ENCODE data around the gene AGTRAP.

The AGTRAP gene

DNA sequence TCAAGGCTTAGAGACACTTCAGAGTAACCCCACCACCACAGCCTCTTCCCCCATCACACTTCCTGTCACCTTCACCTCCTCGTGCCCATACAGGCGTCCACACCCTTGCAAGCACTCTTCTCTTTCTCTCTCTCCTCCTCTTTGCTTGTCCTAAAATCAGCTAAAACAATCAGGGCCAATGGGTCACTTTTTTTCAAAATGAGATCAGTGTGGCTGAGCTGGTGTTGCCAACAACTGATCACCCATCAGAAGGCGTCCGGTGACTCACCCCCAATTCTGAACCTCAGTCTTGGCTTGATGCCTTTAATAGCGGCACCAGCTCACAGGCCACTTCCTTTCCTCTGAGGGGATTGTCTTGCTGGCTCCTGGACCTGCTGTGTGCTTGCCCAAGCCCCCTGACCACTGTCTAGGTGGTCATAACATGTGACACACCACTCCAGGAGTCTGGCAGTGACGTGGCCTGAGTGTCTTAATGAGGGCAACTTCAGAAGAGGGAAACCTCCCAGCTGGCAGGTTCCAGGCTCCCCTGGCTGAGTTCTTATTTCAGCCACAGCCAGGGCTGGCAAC lies 42.8 kb upstream of the AGTRAP start:
- peak; percentile 91 for DNase-seq (ENCODE audit: low spot score)
- H3K27ac ChIP-seq: peak overlapping the region; percentile 50; the same call in 1 of the 2 replicates

DNA sequence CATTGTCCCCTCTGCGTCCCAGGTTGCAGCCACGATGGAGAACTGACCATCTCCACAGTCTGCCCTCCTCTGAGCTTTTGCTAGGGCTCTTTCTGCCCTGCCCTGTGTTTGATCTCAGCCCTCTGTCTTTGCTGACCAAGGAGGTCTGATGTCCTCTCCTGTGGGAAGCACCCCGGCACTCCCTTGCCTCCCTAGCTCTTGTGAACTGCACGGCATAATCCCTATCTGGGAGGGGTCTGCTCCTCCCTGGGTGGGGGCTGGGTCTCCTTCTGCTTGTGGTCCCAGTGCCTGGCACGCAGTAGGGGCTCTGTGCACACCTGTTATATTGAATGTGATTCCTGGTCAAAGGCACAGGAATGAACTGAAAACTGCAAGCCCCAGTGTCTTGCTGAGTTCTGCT lies 42.0 kb upstream of the AGTRAP start:
- POLR2A ChIA-PET (ENCODE audit: low non-redundant PET): no interaction called here
- DNase-seq (ENCODE audit: low spot score): no peak
- CTCF ChIA-PET: interaction anchor here (0.6 to 2.5 kb wide), 2 partner anchors 23 to 30 kb away, joined by 3 to 8 read pairs; partner anchors contain the start of gene FBXO6
- H3K27ac ChIP-seq: peak overlapping the region; percentile 50; the same call in 1 of the 2 replicates
- TF ChIP-seq, protein P1, sequence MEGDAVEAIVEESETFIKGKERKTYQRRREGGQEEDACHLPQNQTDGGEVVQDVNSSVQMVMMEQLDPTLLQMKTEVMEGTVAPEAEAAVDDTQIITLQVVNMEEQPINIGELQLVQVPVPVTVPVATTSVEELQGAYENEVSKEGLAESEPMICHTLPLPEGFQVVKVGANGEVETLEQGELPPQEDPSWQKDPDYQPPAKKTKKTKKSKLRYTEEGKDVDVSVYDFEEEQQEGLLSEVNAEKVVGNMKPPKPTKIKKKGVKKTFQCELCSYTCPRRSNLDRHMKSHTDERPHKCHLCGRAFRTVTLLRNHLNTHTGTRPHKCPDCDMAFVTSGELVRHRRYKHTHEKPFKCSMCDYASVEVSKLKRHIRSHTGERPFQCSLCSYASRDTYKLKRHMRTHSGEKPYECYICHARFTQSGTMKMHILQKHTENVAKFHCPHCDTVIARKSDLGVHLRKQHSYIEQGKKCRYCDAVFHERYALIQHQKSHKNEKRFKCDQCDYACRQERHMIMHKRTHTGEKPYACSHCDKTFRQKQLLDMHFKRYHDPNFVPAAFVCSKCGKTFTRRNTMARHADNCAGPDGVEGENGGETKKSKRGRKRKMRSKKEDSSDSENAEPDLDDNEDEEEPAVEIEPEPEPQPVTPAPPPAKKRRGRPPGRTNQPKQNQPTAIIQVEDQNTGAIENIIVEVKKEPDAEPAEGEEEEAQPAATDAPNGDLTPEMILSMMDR (conservative IDR thresholded peaks at IDR 0.05; ENCODE audit: low read depth): no peak

More for the DNA sequence above, 42.8 kb upstream of the AGTRAP start:
- ChIA-PET CTCF (interaction anchor here (2.5 kb wide), 1 partner anchor 29 kb away, joined by 8 read pairs; the partner anchor contains the start of gene FBXO6), POLR2A (ENCODE audit: low non-redundant PET) (no interaction called here)
- TF ChIP-seq, protein P1 (conservative IDR thresholded peaks at IDR 0.05; ENCODE audit: low read depth): no peak

DNA sequence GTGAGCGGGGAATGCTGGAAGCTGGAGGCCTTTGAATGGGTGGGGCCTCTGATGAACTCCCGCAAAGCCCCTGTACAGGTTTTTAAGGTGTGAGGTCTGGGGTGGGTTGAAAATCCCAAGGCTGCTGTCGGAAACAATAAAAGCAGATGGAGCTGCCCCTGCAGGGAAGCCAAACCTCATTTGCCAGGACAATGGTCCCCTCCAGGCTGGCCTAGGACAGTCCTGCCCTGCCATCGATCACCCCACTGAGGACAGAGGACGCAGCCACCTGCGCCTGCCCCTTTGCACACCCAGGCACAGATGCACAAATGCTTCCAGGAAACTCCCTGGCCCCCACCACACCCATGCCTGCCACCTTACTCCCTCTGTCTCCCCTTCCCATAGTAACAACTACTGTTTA lies 40.1 kb upstream of the AGTRAP start:
- DNase-seq (ENCODE audit: low spot score): no peak
- ChIA-PET CTCF (no interaction called here), POLR2A (ENCODE audit: low non-redundant PET) (no interaction called here)
- TF ChIP-seq, protein P1 (conservative IDR thresholded peaks at IDR 0.05; ENCODE audit: low read depth): no peak
- no peak overlapping the region for H3K27ac ChIP-seq

DNA sequence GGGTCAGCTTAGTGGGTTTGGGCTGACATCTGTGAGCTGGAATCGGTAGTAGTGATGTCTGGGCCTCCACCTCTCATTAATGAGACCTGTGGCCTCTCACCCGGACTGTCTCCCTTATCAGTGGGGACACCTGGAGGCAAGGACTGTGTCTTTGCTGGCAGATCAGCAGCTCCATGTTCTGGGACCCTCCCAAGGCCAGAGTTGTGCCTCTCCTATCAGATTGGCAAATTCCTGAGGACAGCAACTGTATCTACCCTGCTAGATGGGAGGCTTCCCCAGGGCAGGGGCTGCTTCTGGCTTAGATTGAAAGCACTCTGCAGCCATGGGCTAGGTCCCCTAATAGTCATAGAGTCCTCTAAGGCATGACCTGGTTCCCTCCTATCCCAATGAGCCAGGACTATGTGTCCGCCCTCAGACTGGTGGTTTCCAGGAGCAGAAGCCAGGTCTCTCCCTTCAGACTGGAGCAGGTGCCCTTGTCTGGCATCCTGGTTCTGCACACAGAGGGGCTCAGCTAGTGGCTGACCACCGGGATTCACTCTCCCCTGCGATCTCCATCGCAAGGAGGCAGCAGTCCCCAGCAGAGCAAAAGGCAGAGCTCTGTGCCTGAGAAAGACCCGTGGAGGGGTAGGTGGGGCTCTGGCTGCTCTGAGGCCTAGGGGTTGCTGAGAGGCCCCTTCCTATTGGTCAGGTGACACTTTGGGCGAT lies 38.6 kb upstream of the AGTRAP start:
- CTCF ChIA-PET: interaction anchor here (0.6 kb wide), 1 partner anchor 411 kb away, joined by 3 read pairs; no protein-coding TSS in a partner anchor
- no peak for DNase-seq (ENCODE audit: low spot score)
- TF ChIP-seq, protein P1 (conservative IDR thresholded peaks at IDR 0.05; ENCODE audit: low read depth): no peak
- H3K27ac ChIP-seq: no peak overlapping the region
- POLR2A ChIA-PET (ENCODE audit: low non-redundant PET): no interaction called here

DNA sequence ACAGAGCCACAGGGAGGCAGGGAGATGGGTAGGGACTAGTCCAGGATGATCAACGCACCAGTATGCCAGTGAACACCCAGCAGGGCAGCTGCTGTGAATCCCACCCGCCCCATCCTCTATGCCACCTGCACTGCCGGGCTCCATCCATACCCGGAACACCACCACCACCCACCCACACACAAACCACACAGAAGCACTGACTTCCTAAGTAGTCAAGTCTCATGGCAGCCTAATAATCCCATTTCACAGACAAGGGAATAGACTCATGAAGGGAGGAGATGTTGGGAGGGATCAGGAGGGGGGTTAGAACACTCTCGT lies 38.1 kb upstream of the AGTRAP start:
- ChIA-PET CTCF (interaction anchor here (0.7 kb wide), 1 partner anchor 22 kb away, joined by 4 read pairs; no protein-coding TSS in a partner anchor), POLR2A (ENCODE audit: low non-redundant PET) (no interaction called here)
- no peak for DNase-seq (ENCODE audit: low spot score)
- no peak overlapping the region for H3K27ac ChIP-seq
- TF ChIP-seq, protein P1 (conservative IDR thresholded peaks at IDR 0.05; ENCODE audit: low read depth): no peak

DNA sequence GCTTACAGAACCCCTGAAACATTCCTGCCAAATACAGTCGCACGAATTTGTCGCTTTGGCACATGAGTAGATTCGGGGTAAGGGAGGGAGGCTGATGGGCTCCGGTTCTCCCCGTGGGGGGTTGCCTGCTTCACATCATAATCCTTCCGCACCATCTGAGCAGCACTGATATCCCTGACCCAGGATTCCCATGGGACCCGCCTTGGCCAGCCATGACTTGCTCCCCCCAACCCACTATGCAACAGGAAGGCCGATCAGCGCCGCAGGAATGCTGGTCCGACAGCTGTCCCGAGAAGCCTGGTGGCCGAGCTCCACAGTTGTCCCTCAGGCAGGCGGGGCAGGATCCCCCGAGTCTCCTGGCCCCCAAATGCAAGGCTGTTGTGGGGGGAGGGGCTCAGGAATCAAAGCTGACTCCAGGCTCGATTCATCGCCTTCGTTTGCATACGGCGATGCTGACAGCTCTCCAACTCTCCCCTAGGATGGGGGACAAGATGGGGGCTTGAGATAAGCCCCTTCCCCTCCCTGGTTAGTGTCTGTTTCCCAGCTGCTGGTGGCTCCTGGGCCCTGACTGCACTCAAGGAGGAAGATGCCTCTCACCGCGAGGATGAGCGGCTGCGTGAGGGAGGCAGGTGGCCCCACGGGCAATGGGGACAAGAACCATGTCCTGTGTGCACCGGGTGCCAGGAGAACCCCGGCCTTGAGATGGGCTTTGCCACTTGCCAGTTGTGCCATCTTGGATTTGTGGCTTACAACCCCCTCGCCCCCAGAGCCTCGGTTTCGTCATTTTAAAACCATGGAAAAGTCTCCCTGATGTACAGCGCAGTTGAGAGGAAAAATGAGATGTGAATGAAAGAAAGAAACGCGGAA lies 35.1 kb upstream of the AGTRAP start:
- TF ChIP-seq, protein P1 (conservative IDR thresholded peaks at IDR 0.05; ENCODE audit: low read depth): no peak
- no peak overlapping the region for H3K27ac ChIP-seq
- ChIA-PET POLR2A (ENCODE audit: low non-redundant PET) (no interaction called here), CTCF (interaction anchor here (0.6 to 0.8 kb wide), 3 partner anchors 9 to 141 kb away, joined by 3 to 4 read pairs (median 3); partner anchors contain the start of gene DRAXIN)
- no peak for DNase-seq (ENCODE audit: low spot score)

All from RWPE1 (cell line).